Panc1 (cell line): ENCODE results near the gene AMT.

ENCODE experiments used
- CTCF ChIP-seq: fragments of 450-650 bp; IDR thresholded peaks from 2 replicates; pipeline ENCODE4 v1.5.1; 2017; ENCODE audit warnings: mild to moderate bottlenecking
- POLR2AphosphoS5 ChIP-seq: IDR thresholded peaks from 2 replicates; pipeline ENCODE4 v1.6.1; 2012; ENCODE audit warnings: mild to moderate bottlenecking, low read depth, low read length, moderate library complexity
- REST ChIP-seq, 2 experiments: IDR thresholded peaks; 2 replicates each; pipeline ENCODE4 v1.6.1; 2011 to 2012; ENCODE audit warnings: low read depth in 2 of 2, control low read depth in 1 of 2, low read length in 1 of 2, mild to moderate bottlenecking in 1 of 2, moderate library complexity in 1 of 2; ENCODE audit not compliant: insufficient read depth in 1 of 2
- SIN3A ChIP-seq: IDR thresholded peaks from 2 replicates; pipeline ENCODE4 v1.6.1; 2012; ENCODE audit warnings: low read depth, mild to moderate bottlenecking, low read length, moderate library complexity, borderline replicate concordance; ENCODE audit not compliant: insufficient read depth
- TCF7L2 ChIP-seq: IDR thresholded peaks from 2 replicates; pipeline ENCODE4 v1.6.1; 2011; ENCODE audit warnings: mild to moderate bottlenecking, low read depth, low read length, inconsistent platforms

- no peak for TF ChIP-seq CTCF
- TF ChIP-seq REST (IDR thresholded peaks at IDR 0.05; ENCODE audit: insufficient read depth in 1 of 2, low read depth in 2 of 2, low read length in 1 of 2) = no peak
- TF ChIP-seq POLR2AphosphoS5 = no peak
- TF ChIP-seq TCF7L2 = no peak
- TF ChIP-seq SIN3A = no peak
Observed at GRCh38 chr3:49454898-49455681, 32.8 kb upstream of the AMT start.
